ENCODE measurements around the gene MMP21. TPM values are rescaled to one million over a fixed set of nuclear protein-coding genes. Genes with fewer than 3 reads are reported as not detected.

Gene MMP21
- polyA plus RNA-seq, 1 experiment, result not detected

DNA sequence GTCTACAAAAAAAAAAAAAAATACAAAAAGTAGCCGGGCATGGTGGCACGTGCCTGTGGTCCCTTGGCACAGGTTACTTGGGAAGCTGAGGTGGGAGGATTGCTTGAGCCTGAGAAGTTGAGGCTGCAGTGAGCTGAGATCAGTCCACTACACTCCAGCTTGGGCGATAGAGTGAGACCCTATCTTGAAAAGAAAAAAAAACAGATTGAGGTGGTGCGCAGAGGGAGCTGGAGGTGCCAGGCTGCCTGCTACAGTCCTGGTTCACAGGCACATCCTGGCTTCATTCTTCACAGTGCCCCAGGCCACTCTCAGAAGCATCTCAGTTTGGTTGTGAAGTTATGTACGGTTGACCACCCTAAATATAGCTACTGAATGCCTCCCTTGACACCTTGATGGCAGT, 4.8 kb downstream of the MMP21 start:
- TF ChIP-seq, protein P1, sequence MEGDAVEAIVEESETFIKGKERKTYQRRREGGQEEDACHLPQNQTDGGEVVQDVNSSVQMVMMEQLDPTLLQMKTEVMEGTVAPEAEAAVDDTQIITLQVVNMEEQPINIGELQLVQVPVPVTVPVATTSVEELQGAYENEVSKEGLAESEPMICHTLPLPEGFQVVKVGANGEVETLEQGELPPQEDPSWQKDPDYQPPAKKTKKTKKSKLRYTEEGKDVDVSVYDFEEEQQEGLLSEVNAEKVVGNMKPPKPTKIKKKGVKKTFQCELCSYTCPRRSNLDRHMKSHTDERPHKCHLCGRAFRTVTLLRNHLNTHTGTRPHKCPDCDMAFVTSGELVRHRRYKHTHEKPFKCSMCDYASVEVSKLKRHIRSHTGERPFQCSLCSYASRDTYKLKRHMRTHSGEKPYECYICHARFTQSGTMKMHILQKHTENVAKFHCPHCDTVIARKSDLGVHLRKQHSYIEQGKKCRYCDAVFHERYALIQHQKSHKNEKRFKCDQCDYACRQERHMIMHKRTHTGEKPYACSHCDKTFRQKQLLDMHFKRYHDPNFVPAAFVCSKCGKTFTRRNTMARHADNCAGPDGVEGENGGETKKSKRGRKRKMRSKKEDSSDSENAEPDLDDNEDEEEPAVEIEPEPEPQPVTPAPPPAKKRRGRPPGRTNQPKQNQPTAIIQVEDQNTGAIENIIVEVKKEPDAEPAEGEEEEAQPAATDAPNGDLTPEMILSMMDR (IDR thresholded peaks at IDR 0.05; ENCODE audit: insufficient read depth, low read depth, low read length), result no peak
- Histone ChIP-seq H3K4me3 (ENCODE audit: low read depth, low read length) (no peak overlapping the region), H3K27me3 (ENCODE audit: control insufficient read depth, insufficient read depth, low read length) (no peaks in the 10 kb centered on the region), H3K36me3 (ENCODE audit: control insufficient read depth, insufficient read depth, low read length) (no peaks in the 10 kb centered on the region; the same call in 1 of the 2 replicates)
- POLR2A ChIA-PET, result no interaction called here
- no peak for DNase-seq (ENCODE audit: low read depth)
- CTCF ChIA-PET, result no interaction called here

DNA sequence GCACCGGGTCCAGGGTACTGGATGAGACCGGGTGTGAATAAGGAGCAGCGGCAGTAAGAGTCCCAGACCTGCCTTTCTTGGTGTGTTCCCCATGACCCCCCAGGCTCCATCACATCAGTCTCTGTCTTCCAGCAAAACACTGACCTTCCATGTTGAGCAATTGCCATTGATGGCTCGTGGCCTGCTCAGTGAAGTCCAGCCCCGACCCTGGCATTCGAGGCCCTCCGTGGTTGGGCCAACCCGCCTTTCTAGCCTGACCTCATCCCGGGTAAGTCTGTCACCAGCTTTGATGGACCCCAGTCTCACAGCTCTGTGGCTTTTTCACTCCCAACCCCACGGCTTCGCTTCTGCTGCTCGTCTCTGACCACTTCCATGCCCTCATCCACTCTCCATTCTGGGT, 6.4 kb downstream of the MMP21 start:
- ChIA-PET CTCF (interaction anchor here (0.6 kb wide), 1 partner anchor 94 kb away, joined by 4 read pairs; no protein-coding TSS in a partner anchor), POLR2A (no interaction called here)
- peaks cover 1% of the 10 kb centered on the region; the same call in 1 of the 2 replicates for H3K36me3 ChIP-seq (ENCODE audit: control insufficient read depth, insufficient read depth, low read length)
- H3K4me3 ChIP-seq (ENCODE audit: low read depth, low read length), result no peak overlapping the region
- DNase-seq (ENCODE audit: low read depth), result no peak
- H3K27me3 ChIP-seq (ENCODE audit: control insufficient read depth, insufficient read depth, low read length), result no peaks in the 10 kb centered on the region
- TF ChIP-seq, protein P1 (IDR thresholded peaks at IDR 0.05; ENCODE audit: insufficient read depth, low read depth, low read length), result no peak

DNA sequence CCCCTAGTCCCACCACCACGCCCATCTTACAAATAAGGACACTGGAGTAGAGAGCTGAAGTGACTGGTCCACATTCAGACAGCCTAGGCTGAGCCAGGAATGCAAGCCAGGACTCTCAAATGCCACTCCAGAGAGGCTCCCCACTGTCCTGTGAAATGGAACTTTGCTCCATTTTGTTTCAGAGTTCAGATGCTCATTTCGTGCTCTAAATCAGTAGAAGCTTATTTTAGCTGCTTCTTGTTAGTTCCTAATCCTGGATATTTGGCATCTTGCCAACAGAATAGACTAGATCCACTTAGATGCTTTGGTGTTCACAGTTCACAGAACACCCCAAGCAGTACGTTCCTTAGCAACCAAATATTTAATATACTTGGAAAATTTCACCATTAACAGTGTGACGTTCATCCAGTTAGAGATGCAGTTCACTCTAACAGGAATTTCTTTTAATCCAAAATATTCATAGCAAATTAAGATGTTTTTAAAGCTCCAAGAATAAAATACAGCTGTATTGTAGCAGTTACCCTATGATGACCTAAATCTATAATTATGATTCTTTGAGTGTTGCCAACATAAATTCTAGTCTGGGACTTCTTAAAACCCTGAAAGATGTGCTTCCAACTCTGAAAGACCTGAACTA, 7.3 kb downstream of the MMP21 start:
- CTCF ChIA-PET, result interaction anchor here (0.6 kb wide), 1 partner anchor 95 kb away, joined by 4 read pairs; no protein-coding TSS in a partner anchor
- DNase-seq (ENCODE audit: low read depth), result no peak

DNA sequence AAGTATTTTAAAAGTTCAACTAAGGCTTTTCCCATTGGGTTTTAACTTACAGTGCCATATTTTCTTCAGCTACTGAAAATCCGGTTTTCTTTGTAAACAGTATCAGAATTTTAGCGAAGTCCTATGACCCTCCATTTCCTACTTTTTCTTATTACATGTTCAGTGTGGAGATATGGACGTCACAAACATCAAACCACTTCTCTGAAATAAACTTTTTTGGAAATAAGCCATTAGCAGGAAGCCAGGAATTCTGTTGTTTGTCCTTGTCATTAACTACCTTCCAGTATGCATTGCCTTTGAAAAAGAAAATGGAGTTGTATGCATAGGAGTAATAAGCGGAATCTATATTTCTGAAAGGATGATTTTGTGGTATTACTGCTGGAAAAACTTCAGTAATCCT, 9.1 kb downstream of the MMP21 start:
- CTCF ChIA-PET, result interaction anchor here (0.6 kb wide), 1 partner anchor 1081 kb away, joined by 5 read pairs; no protein-coding TSS in a partner anchor
- H3K4me3 ChIP-seq (ENCODE audit: low read depth, low read length), result no peak overlapping the region
- TF ChIP-seq, protein P1 (IDR thresholded peaks at IDR 0.05; ENCODE audit: insufficient read depth, low read depth, low read length), result no peak
- H3K36me3 ChIP-seq (ENCODE audit: control insufficient read depth, insufficient read depth, low read length), result peaks cover 4% of the 10 kb centered on the region
- DNase-seq (ENCODE audit: low read depth), result no peak
- no peaks in the 10 kb centered on the region for H3K27me3 ChIP-seq (ENCODE audit: control insufficient read depth, insufficient read depth, low read length)
- POLR2A ChIA-PET, result no interaction called here

More for the DNA sequence above, 7.3 kb downstream of the MMP21 start:
- TF ChIP-seq, protein P1 (IDR thresholded peaks at IDR 0.05; ENCODE audit: insufficient read depth, low read depth, low read length), result no peak
- Histone ChIP-seq H3K36me3 (ENCODE audit: control insufficient read depth, insufficient read depth, low read length) (peaks cover 1% of the 10 kb centered on the region; the same call in 1 of the 2 replicates), H3K4me3 (ENCODE audit: low read depth, low read length) (no peak overlapping the region), H3K27me3 (ENCODE audit: control insufficient read depth, insufficient read depth, low read length) (no peaks in the 10 kb centered on the region)
- POLR2A ChIA-PET, result no interaction called here

DNA sequence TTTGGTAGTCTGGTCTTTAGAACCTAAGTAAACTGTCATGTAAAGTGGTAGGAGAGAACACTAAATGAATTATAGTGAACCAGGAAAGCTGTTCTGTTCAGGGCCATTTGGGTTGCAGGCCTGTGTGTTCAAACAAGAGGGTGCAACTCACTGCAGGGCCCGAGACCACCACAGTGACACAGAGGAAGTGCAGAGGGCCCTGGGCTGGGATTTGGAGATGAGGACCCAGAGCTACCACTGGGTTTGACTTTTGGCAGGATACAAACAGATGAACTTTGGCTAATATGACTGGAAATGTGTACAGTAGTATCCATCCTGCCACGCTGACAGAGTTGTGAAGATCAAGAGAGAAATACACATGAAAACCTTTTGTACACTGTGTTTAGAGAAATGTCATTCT, 9.8 kb downstream of the MMP21 start:
- DNase-seq (ENCODE audit: low read depth), result no peak
- peaks cover 4% of the 10 kb centered on the region for H3K36me3 ChIP-seq (ENCODE audit: control insufficient read depth, insufficient read depth, low read length)

More for the DNA sequence above, 9.8 kb downstream of the MMP21 start:
- ChIA-PET POLR2A (no interaction called here), CTCF (interaction anchor here (0.6 to 1.2 kb wide), 2 partner anchors 18 to 1082 kb away, joined by 3 to 5 read pairs; no protein-coding TSS in a partner anchor)
- no peak overlapping the region for H3K4me3 ChIP-seq (ENCODE audit: low read depth, low read length)
- TF ChIP-seq, protein P1 (IDR thresholded peaks at IDR 0.05; ENCODE audit: insufficient read depth, low read depth, low read length), result no peak
- no peaks in the 10 kb centered on the region for H3K27me3 ChIP-seq (ENCODE audit: control insufficient read depth, insufficient read depth, low read length)
